K562 (cell line): ENCODE measurements around the gene PBOV1. TPM values are rescaled to one million over a fixed set of nuclear protein-coding genes. Genes with fewer than 3 reads are reported as not detected.

Experiments
- ATAC-seq: fragments of 200-7000 bp; cut with Tn5 transposase; 3 replicates; pipeline ENCODE4 v1.9.1; 2020; ENCODE audit warnings: moderate library complexity
- BruUV-seq: library from RNA; stranded (reverse); fragments of 400-500 nt; replicated peaks from 2 replicates; lab custom pipeline; 2021; lab: Mats Ljungman, UMichigan
- CTCF ChIA-PET: fragments of 300-600 bp; formaldehyde crosslinking; extraction: SDS; loops from one replicate; lab custom pipeline; 2021; ENCODE audit warnings: low intra/inter-chr PET ratio; lab: Yijun Ruan, JAX
- POLR2A ChIA-PET: fragments of 300-600, 350-650 bp; sonication (Branson Sonifier 250); formaldehyde crosslinking; extraction: SDS; loops from one replicate; lab custom pipeline; 2021; ENCODE audit warnings: antibody characterized with exemption, inconsistent platforms; lab: Yijun Ruan, JAX
- DNase-seq, 4 experiments: peaks; one replicate each; pipeline versions ENCODE4 v3.0.0 to v3.0.0-alpha.2; 2011 to 2018; ENCODE audit warnings: low spot score in 3 of 4, mixed read lengths in 3 of 4; ENCODE audit errors: extremely low read depth in 1 of 4
- FAIRE-seq: peaks from 2 replicates; lab custom pipeline; 2011; peaks lifted over from hg19 to GRCh38; lab: Jason Lieb, UNC
- H2AFZ ChIP-seq: 2 replicates; pipeline ENCODE4 v1.6.0; 2011; ENCODE audit warnings: low read depth, low read length, control low read depth, inconsistent platforms
- H3K27ac ChIP-seq: fragments of 200-600 bp; 3 replicates; pipeline ENCODE4 v1.8.0; 2011; ENCODE audit warnings: low read depth, mild to moderate bottlenecking, control low read depth, inconsistent platforms, low read length, moderate library complexity, mixed read lengths; ENCODE audit errors: extremely low read depth
- H3K27me3 ChIP-seq, 2 experiments: fragments of 300-600 bp in 1 of 2; 2 replicates in 1 of 2; 3 replicates in 1 of 2; pipeline versions ENCODE4 v1.6.0 to v1.8.0; 2011; ENCODE audit warnings: inconsistent platforms in 2 of 2, low read length in 2 of 2, mild to moderate bottlenecking in 1 of 2, mixed read lengths in 1 of 2, moderate library complexity in 1 of 2; ENCODE audit not compliant: control insufficient read depth in 2 of 2, insufficient read depth in 2 of 2
- H3K36me3 ChIP-seq: fragments of 300-600 bp; 3 replicates; pipeline ENCODE4 v1.8.0; 2011; ENCODE audit warnings: mild to moderate bottlenecking, low read length, inconsistent platforms; ENCODE audit not compliant: control insufficient read depth, insufficient read depth
- H3K4me1 ChIP-seq, 2 experiments: fragments of 200-600 bp in 1 of 2; replicated peaks in 1 of 2; 2 replicates in 1 of 2; 3 replicates in 1 of 2; pipeline versions ENCODE4 v1.5.1 to v1.8.0; 2011; ENCODE audit warnings: inconsistent platforms in 2 of 2, low read length in 2 of 2, mild to moderate bottlenecking in 1 of 2, mixed read lengths in 1 of 2, moderate library complexity in 1 of 2; ENCODE audit not compliant: control insufficient read depth in 2 of 2, insufficient read depth in 2 of 2
- H3K4me2 ChIP-seq: 2 replicates; pipeline ENCODE4 v1.6.1; 2011; ENCODE audit warnings: low read length, control low read depth, inconsistent platforms, mixed read lengths; ENCODE audit not compliant: insufficient read depth
- H3K4me3 ChIP-seq: fragments of 200-600 bp; sonication (generic), shearing (Covaris generic); 2 replicates; pipeline ENCODE4 v1.5.1; 2016; ENCODE audit warnings: control low read depth, inconsistent platforms
- H3K79me2 ChIP-seq: fragments of 200-600 bp; 3 replicates; pipeline ENCODE4 v1.8.0; 2011; ENCODE audit warnings: low read length, inconsistent platforms; ENCODE audit not compliant: control insufficient read depth, insufficient read depth
- H3K9ac ChIP-seq, 2 experiments: 2 replicates each; pipeline versions ENCODE4 v1.6.0 to v1.6.1; 2011; ENCODE audit warnings: low read depth in 2 of 2, low read length in 2 of 2, control low read depth in 1 of 2, inconsistent platforms in 1 of 2, mild to moderate bottlenecking in 1 of 2, mixed read lengths in 1 of 2; ENCODE audit not compliant: insufficient read depth in 1 of 2
- H3K9me1 ChIP-seq: one replicate; pipeline ENCODE4 v1.6.0; 2011; ENCODE audit warnings: inconsistent platforms, mild to moderate bottlenecking, low read length, moderate library complexity; ENCODE audit not compliant: control insufficient read depth, insufficient read depth
- H3K9me3 ChIP-seq: replicated peaks from 2 replicates; pipeline ENCODE4 v1.5.1; 2011; ENCODE audit warnings: low read depth, low read length, inconsistent platforms; ENCODE audit not compliant: control insufficient read depth, insufficient read depth
- H4K20me1 ChIP-seq: replicated peaks from 2 replicates; pipeline ENCODE4 v1.6.1; 2011; ENCODE audit warnings: low read length, inconsistent platforms, mixed read lengths; ENCODE audit not compliant: control insufficient read depth, insufficient read depth
- ELF4 ChIP-seq: fragments of 450-650 bp; formaldehyde crosslinking; IDR thresholded peaks from 2 replicates; pipeline ENCODE4 v1.4.0; 2022; ENCODE audit warnings: missing genetic modification characterization
- EP400 ChIP-seq: fragments of 450-650 bp; IDR thresholded peaks from 2 replicates; pipeline ENCODE4 v1.6.1; 2017; ENCODE audit warnings: antibody characterized with exemption, mild to moderate bottlenecking, moderate library complexity
- GATA2 ChIP-seq: sonication (generic); formaldehyde crosslinking; IDR thresholded peaks from 2 replicates; pipeline ENCODE4 v1.4.0; 2020; ENCODE audit warnings: mild to moderate bottlenecking, missing genetic modification reagents
- KLF1 ChIP-seq: fragments of 450-650 bp; IDR thresholded peaks from 2 replicates; pipeline ENCODE4 v1.6.1; 2016; ENCODE audit warnings: missing genetic modification characterization, missing compliant biosample characterization
- LARP7 ChIP-seq: fragments of 450-650 bp; IDR thresholded peaks from 2 replicates; pipeline ENCODE4 v1.6.1; 2016
- PCBP1 ChIP-seq: fragments of 200-400 bp; formaldehyde crosslinking; IDR thresholded peaks from 2 replicates; pipeline ENCODE4 v1.6.1; 2018; ENCODE audit warnings: mild to moderate bottlenecking, low read depth, low read length; ENCODE audit not compliant: poor library complexity, severe bottlenecking
- PHB2 ChIP-seq: fragments of 450-650 bp; IDR thresholded peaks from 2 replicates; pipeline ENCODE4 v1.6.1; 2017; ENCODE audit warnings: low read depth
- RBBP5 ChIP-seq: fragments of 200-600 bp; sonication (generic); IDR thresholded peaks from 2 replicates; pipeline ENCODE4 v1.6.1; 2012; ENCODE audit warnings: borderline replicate concordance, mild to moderate bottlenecking, low read length, control low read depth, inconsistent platforms; ENCODE audit not compliant: insufficient read depth, poor library complexity, severe bottlenecking
- RBM15 ChIP-seq: fragments of 200-400 bp; formaldehyde crosslinking; IDR thresholded peaks from 2 replicates; pipeline ENCODE4 v1.6.1; 2018; ENCODE audit warnings: mild to moderate bottlenecking, low read length, moderate library complexity; ENCODE audit not compliant: insufficient read depth
- ZNF224 ChIP-seq: sonication (generic); formaldehyde crosslinking; IDR thresholded peaks from 2 replicates; pipeline ENCODE4 v1.8.0; 2022; ENCODE audit warnings: mild to moderate bottlenecking, missing genetic modification reagents
- WGBS: fragments of 100-300 bp; shearing (Covaris generic); methylation state at CpG from one replicate; pipeline ENCODE4 v1.1.6; 2016; ENCODE audit warnings: low coverage, mixed read lengths; ENCODE audit not compliant: insufficient coverage; ENCODE audit errors: missing lambda C conversion rate; 5-methylcytosine and 5-hydroxymethylcytosine counted together
- in situ Hi-C: fragments of 300-500 bp; cut with MboI; formaldehyde crosslinking; loops from 4 replicates; pipeline ENCODE4 v1.15.0; 2018; ENCODE audit warnings: inconsistent platforms, mixed read lengths
- intact Hi-C: fragments of 100-400 bp; cut with micrococcal nuclease; formaldehyde crosslinking; loops from 2 replicates; pipeline ENCODE4 v1.14.2; 2022
- polyA plus RNA-seq, 8 experiments: library from polyadenylated mRNA; depleted of rRNA in 4 of 8; stranded (reverse) in 5 of 8; unstranded in 3 of 8; fragments of >200 nt; fragmentation: Nextera tagmentation in 2 of 8; fragmentation: Illumina TruSeq in 1 of 8; extraction: Ambion mirVana in 2 of 8; extraction: Trizol in 1 of 8; gene quantifications; 2 replicates each; pipeline versions ENCODE4 v1.2.1 to v1.2.3, GENCODE V29; 2011 to 2014; ENCODE audit warnings: inconsistent platforms in 1 of 8, missing spikeins in 1 of 8
- total RNA-seq, 7 experiments: library from RNA; depleted of rRNA in 6 of 7; stranded (reverse); fragments of >200 nt in 6 of 7; fragmentation: Illumina TruSeq in 2 of 7; extraction: Trizol in 2 of 7; gene quantifications; 2 replicates each; pipeline versions ENCODE4 v1.2.1 to v1.2.3, GENCODE V29; 2011 to 2021; ENCODE audit warnings: low replicate concordance in 1 of 7
- TF ChIP-seq, protein P1 (sequence below), 2 experiments: fragments of 450-650 bp; formaldehyde crosslinking in 1 of 2; IDR thresholded peaks; 2 replicates each; pipeline versions ENCODE4 v1.4.0 to v1.6.1; 2014 to 2020; ENCODE audit warnings: mild to moderate bottlenecking in 2 of 2, borderline replicate concordance in 1 of 2, low read depth in 1 of 2
- TF ChIP-seq, protein P2 (sequence below): fragments of 450-650 bp; IDR thresholded peaks from 2 replicates; pipeline ENCODE4 v1.6.1; 2016

PBOV1 gene
- total and polyA plus RNA-seq, 9 of the 15 experiments (the other 6 are each of a cell fraction or from before 2014, with no cell fraction given) = not detected

DNA sequence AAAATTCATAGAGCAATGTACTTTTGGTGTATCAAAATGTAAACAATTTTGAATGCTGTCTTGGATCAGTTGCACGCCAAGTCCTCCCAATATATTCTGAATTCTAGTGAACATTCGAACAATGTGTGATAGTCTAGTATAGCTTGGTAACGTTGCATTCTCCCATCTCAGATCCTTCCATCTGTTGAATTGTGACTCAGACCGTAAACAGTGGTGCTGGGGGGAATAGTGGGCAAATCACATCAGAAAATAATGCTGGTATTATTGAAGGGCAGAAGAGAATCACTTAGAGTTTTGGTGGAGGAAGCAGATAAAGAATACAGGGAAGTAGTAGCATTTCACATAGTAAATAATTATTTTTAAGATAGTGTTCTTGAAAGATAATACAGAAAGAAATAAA, 45.7 kb upstream of the PBOV1 start:
- DNase-seq = no peak
- intact Hi-C loops (no loop called here), in situ Hi-C loops (no loop called here)
- Histone ChIP-seq H3K4me1 (no peaks in the 10 kb centered on the region), H3K36me3 (no peaks in the 10 kb centered on the region), H3K4me3 (no peak overlapping the region), H3K4me2 (no peak overlapping the region), H2AFZ (no peak overlapping the region), H3K9me3 (no peaks in the 10 kb centered on the region), H4K20me1 (no peaks in the 10 kb centered on the region), H3K27ac (no peak overlapping the region), H3K27me3 (peaks cover 27 to 36% of the 10 kb centered on the region in 2 experiments; a peak in 4 of 5 replicates), H3K79me2 (no peaks in the 10 kb centered on the region), H3K9ac (no peak overlapping the region), H3K9me1 (no peaks in the 10 kb centered on the region)
- no TSS peak for BruUV-seq
- no peak for FAIRE-seq
- ChIA-PET CTCF (no interaction called here), POLR2A (no interaction called here)
- no peak for ATAC-seq
- WGBS = 0% methylated on average over 4 of the region's 4 CpGs
- TF ChIP-seq ZNF224 (CRISPR knock-in tag) (no peak), RBBP5 (no peak), PHB2 (no peak), RBM15 (no peak), PCBP1 (no peak), GATA2 (CRISPR knock-in tag) (no peak), LARP7 (no peak), KLF1 (tag) (no peak), EP400 (no peak), ELF4 (CRISPR knock-in tag) (no peak)
- TF ChIP-seq, protein P1, sequence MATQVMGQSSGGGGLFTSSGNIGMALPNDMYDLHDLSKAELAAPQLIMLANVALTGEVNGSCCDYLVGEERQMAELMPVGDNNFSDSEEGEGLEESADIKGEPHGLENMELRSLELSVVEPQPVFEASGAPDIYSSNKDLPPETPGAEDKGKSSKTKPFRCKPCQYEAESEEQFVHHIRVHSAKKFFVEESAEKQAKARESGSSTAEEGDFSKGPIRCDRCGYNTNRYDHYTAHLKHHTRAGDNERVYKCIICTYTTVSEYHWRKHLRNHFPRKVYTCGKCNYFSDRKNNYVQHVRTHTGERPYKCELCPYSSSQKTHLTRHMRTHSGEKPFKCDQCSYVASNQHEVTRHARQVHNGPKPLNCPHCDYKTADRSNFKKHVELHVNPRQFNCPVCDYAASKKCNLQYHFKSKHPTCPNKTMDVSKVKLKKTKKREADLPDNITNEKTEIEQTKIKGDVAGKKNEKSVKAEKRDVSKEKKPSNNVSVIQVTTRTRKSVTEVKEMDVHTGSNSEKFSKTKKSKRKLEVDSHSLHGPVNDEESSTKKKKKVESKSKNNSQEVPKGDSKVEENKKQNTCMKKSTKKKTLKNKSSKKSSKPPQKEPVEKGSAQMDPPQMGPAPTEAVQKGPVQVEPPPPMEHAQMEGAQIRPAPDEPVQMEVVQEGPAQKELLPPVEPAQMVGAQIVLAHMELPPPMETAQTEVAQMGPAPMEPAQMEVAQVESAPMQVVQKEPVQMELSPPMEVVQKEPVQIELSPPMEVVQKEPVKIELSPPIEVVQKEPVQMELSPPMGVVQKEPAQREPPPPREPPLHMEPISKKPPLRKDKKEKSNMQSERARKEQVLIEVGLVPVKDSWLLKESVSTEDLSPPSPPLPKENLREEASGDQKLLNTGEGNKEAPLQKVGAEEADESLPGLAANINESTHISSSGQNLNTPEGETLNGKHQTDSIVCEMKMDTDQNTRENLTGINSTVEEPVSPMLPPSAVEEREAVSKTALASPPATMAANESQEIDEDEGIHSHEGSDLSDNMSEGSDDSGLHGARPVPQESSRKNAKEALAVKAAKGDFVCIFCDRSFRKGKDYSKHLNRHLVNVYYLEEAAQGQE (IDR thresholded peaks at IDR 0.05; ENCODE audit: borderline replicate concordance) = no peak
- TF ChIP-seq, protein P1 (CRISPR knock-in tag; IDR thresholded peaks at IDR 0.05; ENCODE audit: low read depth) = no peak
- TF ChIP-seq, protein P2, sequence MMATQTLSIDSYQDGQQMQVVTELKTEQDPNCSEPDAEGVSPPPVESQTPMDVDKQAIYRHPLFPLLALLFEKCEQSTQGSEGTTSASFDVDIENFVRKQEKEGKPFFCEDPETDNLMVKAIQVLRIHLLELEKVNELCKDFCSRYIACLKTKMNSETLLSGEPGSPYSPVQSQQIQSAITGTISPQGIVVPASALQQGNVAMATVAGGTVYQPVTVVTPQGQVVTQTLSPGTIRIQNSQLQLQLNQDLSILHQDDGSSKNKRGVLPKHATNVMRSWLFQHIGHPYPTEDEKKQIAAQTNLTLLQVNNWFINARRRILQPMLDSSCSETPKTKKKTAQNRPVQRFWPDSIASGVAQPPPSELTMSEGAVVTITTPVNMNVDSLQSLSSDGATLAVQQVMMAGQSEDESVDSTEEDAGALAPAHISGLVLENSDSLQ = no peak
